Measurements from ENCODE around the gene FBLN7.

DNA sequence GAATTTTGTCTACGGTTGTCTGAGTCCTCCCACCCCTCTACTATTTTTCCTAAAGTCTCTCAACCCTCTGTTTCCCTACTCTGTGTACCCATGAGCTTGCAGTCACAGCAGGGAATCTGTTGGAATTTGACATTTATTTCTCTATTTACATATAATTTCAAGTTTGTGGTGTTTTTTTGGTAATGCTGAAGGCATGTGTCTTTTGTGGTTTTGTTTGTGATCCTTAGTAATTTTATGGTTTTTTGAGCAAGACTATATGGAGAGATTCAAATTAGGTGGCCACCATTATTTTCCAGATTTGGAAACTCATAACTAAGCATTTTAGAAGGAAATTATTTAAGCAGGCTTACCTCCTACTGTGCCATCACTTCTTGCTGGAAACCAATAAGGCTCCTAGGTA lies 27.2 kb upstream of the FBLN7 start:
- TF ChIP-seq, protein P1, sequence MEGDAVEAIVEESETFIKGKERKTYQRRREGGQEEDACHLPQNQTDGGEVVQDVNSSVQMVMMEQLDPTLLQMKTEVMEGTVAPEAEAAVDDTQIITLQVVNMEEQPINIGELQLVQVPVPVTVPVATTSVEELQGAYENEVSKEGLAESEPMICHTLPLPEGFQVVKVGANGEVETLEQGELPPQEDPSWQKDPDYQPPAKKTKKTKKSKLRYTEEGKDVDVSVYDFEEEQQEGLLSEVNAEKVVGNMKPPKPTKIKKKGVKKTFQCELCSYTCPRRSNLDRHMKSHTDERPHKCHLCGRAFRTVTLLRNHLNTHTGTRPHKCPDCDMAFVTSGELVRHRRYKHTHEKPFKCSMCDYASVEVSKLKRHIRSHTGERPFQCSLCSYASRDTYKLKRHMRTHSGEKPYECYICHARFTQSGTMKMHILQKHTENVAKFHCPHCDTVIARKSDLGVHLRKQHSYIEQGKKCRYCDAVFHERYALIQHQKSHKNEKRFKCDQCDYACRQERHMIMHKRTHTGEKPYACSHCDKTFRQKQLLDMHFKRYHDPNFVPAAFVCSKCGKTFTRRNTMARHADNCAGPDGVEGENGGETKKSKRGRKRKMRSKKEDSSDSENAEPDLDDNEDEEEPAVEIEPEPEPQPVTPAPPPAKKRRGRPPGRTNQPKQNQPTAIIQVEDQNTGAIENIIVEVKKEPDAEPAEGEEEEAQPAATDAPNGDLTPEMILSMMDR (IDR thresholded peaks at IDR 0.05), result no peak
- TF ChIP-seq POLR2A (IDR thresholded peaks at IDR 0.05), result no peak
- no peak for TF ChIP-seq POLR2AphosphoS5 (IDR thresholded peaks at IDR 0.05)
